Endothelial cell of umbilical vein (primary cell): ENCODE measurements around the gene CCDC183.

ENCODE experiments used
- GATA2 ChIP-seq: IDR thresholded peaks from 2 replicates; pipeline ENCODE4 v1.7.0; 2011; ENCODE audit warnings: low read depth, mild to moderate bottlenecking, moderate library complexity, mixed read lengths, low read length; ENCODE audit not compliant: insufficient read length, insufficient read depth
- POLR2A ChIP-seq: IDR thresholded peaks from 2 replicates; pipeline ENCODE4 v1.6.1; 2012; ENCODE audit warnings: low read depth, mild to moderate bottlenecking, control low read depth, low read length
- TF ChIP-seq, protein P1 (sequence below), 2 donors: IDR thresholded peaks; 1 replicate in 1 of 2; 2 replicates in 1 of 2; pipeline ENCODE4 v1.5.1; 2011; ENCODE audit warnings: low read length in 2 of 2, mild to moderate bottlenecking in 2 of 2, moderate library complexity in 2 of 2, control low read depth in 1 of 2, inconsistent platforms in 1 of 2, low read depth in 1 of 2; ENCODE audit not compliant: insufficient read depth in 1 of 2; ENCODE audit errors: extremely low read depth in 1 of 2

DNA sequence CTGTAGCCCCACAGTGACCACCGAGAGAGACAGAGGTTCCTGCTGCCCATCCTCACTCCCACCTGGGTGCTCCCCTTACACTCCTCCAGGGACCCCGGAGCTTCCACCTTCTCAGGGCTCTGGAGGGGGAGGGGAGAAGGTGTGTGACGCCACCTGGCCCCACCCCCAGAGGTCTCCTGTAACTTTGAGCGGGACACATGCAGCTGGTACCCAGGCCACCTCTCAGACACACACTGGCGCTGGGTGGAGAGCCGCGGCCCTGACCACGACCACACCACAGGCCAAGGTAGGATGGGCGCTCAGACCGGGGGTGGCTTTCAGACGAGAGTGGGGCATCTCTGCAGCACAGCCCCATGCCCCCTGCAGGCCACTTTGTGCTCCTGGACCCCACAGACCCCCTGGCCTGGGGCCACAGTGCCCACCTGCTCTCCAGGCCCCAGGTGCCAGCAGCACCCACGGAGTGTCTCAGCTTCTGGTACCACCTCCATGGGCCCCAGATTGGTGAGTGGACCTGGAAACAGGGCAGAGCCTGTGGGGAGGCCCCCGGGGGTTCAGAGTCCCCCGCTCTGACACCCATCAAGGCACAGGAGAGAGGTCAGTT, 60.5 kb downstream of the CCDC183 start:
- no peak for TF ChIP-seq GATA2
- TF ChIP-seq, protein P1, sequence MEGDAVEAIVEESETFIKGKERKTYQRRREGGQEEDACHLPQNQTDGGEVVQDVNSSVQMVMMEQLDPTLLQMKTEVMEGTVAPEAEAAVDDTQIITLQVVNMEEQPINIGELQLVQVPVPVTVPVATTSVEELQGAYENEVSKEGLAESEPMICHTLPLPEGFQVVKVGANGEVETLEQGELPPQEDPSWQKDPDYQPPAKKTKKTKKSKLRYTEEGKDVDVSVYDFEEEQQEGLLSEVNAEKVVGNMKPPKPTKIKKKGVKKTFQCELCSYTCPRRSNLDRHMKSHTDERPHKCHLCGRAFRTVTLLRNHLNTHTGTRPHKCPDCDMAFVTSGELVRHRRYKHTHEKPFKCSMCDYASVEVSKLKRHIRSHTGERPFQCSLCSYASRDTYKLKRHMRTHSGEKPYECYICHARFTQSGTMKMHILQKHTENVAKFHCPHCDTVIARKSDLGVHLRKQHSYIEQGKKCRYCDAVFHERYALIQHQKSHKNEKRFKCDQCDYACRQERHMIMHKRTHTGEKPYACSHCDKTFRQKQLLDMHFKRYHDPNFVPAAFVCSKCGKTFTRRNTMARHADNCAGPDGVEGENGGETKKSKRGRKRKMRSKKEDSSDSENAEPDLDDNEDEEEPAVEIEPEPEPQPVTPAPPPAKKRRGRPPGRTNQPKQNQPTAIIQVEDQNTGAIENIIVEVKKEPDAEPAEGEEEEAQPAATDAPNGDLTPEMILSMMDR (IDR thresholded peaks at IDR 0.05; ENCODE audit: extremely low read depth in 1 of 2, insufficient read depth in 1 of 2, low read depth in 1 of 2, low read length in 2 of 2): no peak
- no peak for TF ChIP-seq POLR2A
